H1 (cell line): Measurements from ENCODE around the gene ZSWIM7. TPM values are rescaled to one million over a fixed set of nuclear protein-coding genes. Genes with fewer than 3 reads are reported as not detected.

Source experiments
- CTCF ChIA-PET: fragments of 300-600 bp; sonication (Branson Sonifier 250); formaldehyde crosslinking; loops from one replicate; lab custom pipeline; 2021; ENCODE audit not compliant: partially characterized antibody; lab: Charles Lee
- POLR2A ChIA-PET: fragments of 300-600 bp; sonication (Branson Sonifier 250); formaldehyde crosslinking; loops from one replicate; lab custom pipeline; 2021; ENCODE audit warnings: inconsistent platforms; ENCODE audit not compliant: partially characterized antibody; lab: Charles Lee
- DNase-seq, 2 experiments: peaks; one replicate each; pipeline versions ENCODE4 v3.0.0 to v3.0.0-alpha.2; 2010 to 2022; ENCODE audit warnings: low spot score in 2 of 2, low read depth in 1 of 2, mixed read lengths in 1 of 2
- FAIRE-seq: peaks from 2 replicates; lab custom pipeline; 2011; peaks lifted over from hg19 to GRCh38; lab: Jason Lieb, UNC
- H2AFZ ChIP-seq: 2 replicates; pipeline ENCODE4 v1.8.1; 2012; ENCODE audit warnings: low read length, inconsistent platforms
- H2AK5ac ChIP-seq: 2 replicates; pipeline ENCODE4 v1.6.1; 2013; ENCODE audit warnings: low read depth, low read length
- H2BK120ac ChIP-seq: replicated peaks from 2 replicates; pipeline ENCODE3; 2013; ENCODE audit warnings: low read depth, low read length, inconsistent platforms
- H2BK12ac ChIP-seq: 2 replicates; pipeline ENCODE4 v1.6.1; 2013; ENCODE audit warnings: low read depth, low read length
- H2BK15ac ChIP-seq: 2 replicates; pipeline ENCODE4 v1.6.1; 2013; ENCODE audit warnings: low read length
- H2BK20ac ChIP-seq: 2 replicates; pipeline ENCODE4 v1.6.1; 2013; ENCODE audit warnings: low read length
- H2BK5ac ChIP-seq: 2 replicates; pipeline ENCODE4 v1.6.1; 2013; ENCODE audit warnings: low read depth, low read length
- H3K14ac ChIP-seq: 2 replicates; pipeline ENCODE4 v1.6.1; 2013; ENCODE audit warnings: inconsistent platforms; ENCODE audit not compliant: insufficient read length
- H3K18ac ChIP-seq: 2 replicates; pipeline ENCODE4 v1.6.1; 2013; ENCODE audit warnings: low read length; ENCODE audit errors: extremely low read depth
- H3K23ac ChIP-seq: 2 replicates; pipeline ENCODE4 v1.6.1; 2013; ENCODE audit warnings: inconsistent platforms; ENCODE audit not compliant: insufficient read length
- H3K23me2 ChIP-seq: 2 replicates; pipeline ENCODE4 v1.6.1; 2013; ENCODE audit warnings: low read depth, low read length
- H3K27ac ChIP-seq: 2 replicates; pipeline ENCODE4 v1.6.1; 2011; ENCODE audit warnings: low read depth, low read length, inconsistent platforms
- H3K27me3 ChIP-seq, 4 experiments: replicated peaks in 1 of 4; 1 replicate in 1 of 4; 2 replicates in 3 of 4; pipeline versions ENCODE4 v1.6.1 to v1.8.1; 2011 to 2013; ENCODE audit warnings: low read length in 3 of 4, mild to moderate bottlenecking in 3 of 4, inconsistent platforms in 2 of 4, mixed read lengths in 2 of 4, moderate library complexity in 1 of 4; ENCODE audit not compliant: control insufficient read depth in 3 of 4, insufficient read depth in 3 of 4; ENCODE audit errors: extremely low read depth in 1 of 4
- H3K36me3 ChIP-seq, 4 experiments: 2 replicates each; pipeline versions ENCODE4 v1.6.1 to v1.8.1; 2011 to 2013; ENCODE audit warnings: mild to moderate bottlenecking in 4 of 4, low read length in 3 of 4, moderate library complexity in 2 of 4, control low read depth in 1 of 4, inconsistent platforms in 1 of 4; ENCODE audit not compliant: insufficient read depth in 4 of 4, control insufficient read depth in 2 of 4
- H3K4ac ChIP-seq: replicated peaks from 2 replicates; pipeline ENCODE3; 2013; ENCODE audit warnings: low read length, low read depth, mixed read lengths, inconsistent platforms; ENCODE audit not compliant: insufficient read length
- H3K4me1 ChIP-seq, 4 experiments: replicated peaks in 1 of 4; 1 replicate in 1 of 4; 2 replicates in 3 of 4; pipeline versions ENCODE4 v1.6.1 to v1.8.1; 2011 to 2013; ENCODE audit warnings: low read length in 3 of 4, inconsistent platforms in 2 of 4, mixed read lengths in 1 of 4; ENCODE audit not compliant: insufficient read depth in 4 of 4, control insufficient read depth in 3 of 4
- H3K4me2 ChIP-seq, 2 experiments: 2 replicates each; pipeline versions ENCODE4 v1.6.1 to v1.8.1; 2011 to 2013; ENCODE audit warnings: low read depth in 2 of 2, low read length in 2 of 2, control low read depth in 1 of 2, inconsistent platforms in 1 of 2, mild to moderate bottlenecking in 1 of 2; ENCODE audit not compliant: insufficient read depth in 1 of 2
- H3K4me3 ChIP-seq, 4 experiments: fragments of 200-600, 300-600 bp in 1 of 4; sonication (generic), shearing (Covaris generic), sonication (Bioruptor Twin) in 1 of 4; 2 replicates each; pipeline versions ENCODE4 v1.5.1 to v1.8.1; 2011 to 2016; ENCODE audit warnings: low read length in 4 of 4, low read depth in 3 of 4, control low read depth in 2 of 4, inconsistent platforms in 2 of 4, mild to moderate bottlenecking in 2 of 4, mixed read lengths in 1 of 4, moderate library complexity in 1 of 4; ENCODE audit not compliant: insufficient read depth in 2 of 4; ENCODE audit errors: extremely low read depth in 1 of 4
- H3K56ac ChIP-seq: replicated peaks from 2 replicates; pipeline ENCODE3; 2013; ENCODE audit warnings: low read depth, mild to moderate bottlenecking, mixed read lengths, low read length, inconsistent platforms; ENCODE audit not compliant: insufficient read length
- H3K79me1 ChIP-seq: 2 replicates; pipeline ENCODE4 v1.6.1; 2013; ENCODE audit warnings: low read depth, low read length, control low read depth
- H3K79me2 ChIP-seq, 2 experiments: 2 replicates each; pipeline versions ENCODE4 v1.6.1 to v1.8.1; 2012 to 2013; ENCODE audit warnings: low read length in 2 of 2, mild to moderate bottlenecking in 2 of 2, inconsistent platforms in 1 of 2; ENCODE audit not compliant: insufficient read depth in 2 of 2, control insufficient read depth in 1 of 2
- H3K9ac ChIP-seq, 4 experiments: replicated peaks in 1 of 4; 1 replicate in 1 of 4; 2 replicates in 3 of 4; pipeline versions ENCODE4 v1.6.1 to v1.8.1; 2011 to 2013; ENCODE audit warnings: low read depth in 3 of 4, low read length in 3 of 4, control low read depth in 2 of 4, mild to moderate bottlenecking in 2 of 4, moderate library complexity in 2 of 4, inconsistent platforms in 1 of 4; ENCODE audit errors: extremely low read depth in 1 of 4
- H3K9me3 ChIP-seq, 2 experiments: 2 replicates each; pipeline versions ENCODE4 v1.6.1 to v1.8.1; 2012 to 2013; ENCODE audit warnings: mild to moderate bottlenecking in 2 of 2, moderate library complexity in 2 of 2, control low read depth in 1 of 2, inconsistent platforms in 1 of 2, low read depth in 1 of 2, low read length in 1 of 2, mixed read lengths in 1 of 2; ENCODE audit not compliant: insufficient read depth in 2 of 2
- H4K20me1 ChIP-seq, 2 experiments: replicated peaks in 1 of 2; 2 replicates each; pipeline versions ENCODE3 to v1.8.1; 2011 to 2013; ENCODE audit warnings: inconsistent platforms in 2 of 2, low read length in 2 of 2, mild to moderate bottlenecking in 1 of 2; ENCODE audit not compliant: insufficient read depth in 2 of 2, control insufficient read depth in 1 of 2
- H4K5ac ChIP-seq: 2 replicates; pipeline ENCODE4 v1.6.1; 2013; ENCODE audit warnings: low read length, low read depth, mixed read lengths, inconsistent platforms; ENCODE audit not compliant: insufficient read length
- H4K8ac ChIP-seq: 2 replicates; pipeline ENCODE4 v1.8.0; 2013; ENCODE audit warnings: mild to moderate bottlenecking, moderate library complexity, low read length, inconsistent platforms; ENCODE audit not compliant: insufficient read depth; ENCODE audit errors: extremely low read depth
- H4K91ac ChIP-seq: replicated peaks from 2 replicates; pipeline ENCODE3; 2013; ENCODE audit warnings: low read length, mixed read lengths, inconsistent platforms; ENCODE audit not compliant: insufficient read length
- CEBPB ChIP-seq: IDR thresholded peaks from 2 replicates; pipeline ENCODE4 v1.6.1; 2012; ENCODE audit warnings: low read depth, low read length
- WGBS, 2 experiments: shearing (Covaris generic) in 1 of 2; methylation state at CpG; one replicate each; pipeline versions ENCODE4 v1.1.6 to v1.1.7; 2013 to 2015; ENCODE audit warnings: low lambda C conversion rate in 2 of 2, mixed read lengths in 2 of 2, inconsistent platforms in 1 of 2, low coverage in 1 of 2, missing lambda C conversion rate in 1 of 2; ENCODE audit not compliant: insufficient replicate concordance in 2 of 2, insufficient coverage in 1 of 2, insufficient read length in 1 of 2; ENCODE audit errors: extremely low coverage in 1 of 2, missing lambda C conversion rate in 1 of 2; 5-methylcytosine and 5-hydroxymethylcytosine counted together
- polyA plus RNA-seq, 7 experiments: library from polyadenylated mRNA; depleted of rRNA in 3 of 7; stranded (reverse) in 5 of 7; unstranded in 2 of 7; fragments of >200 nt in 5 of 7; fragments of 200-250 nt in 2 of 7; gene quantifications; 1 replicate in 5 of 7; 2 replicates in 1 of 7; 4 replicates in 1 of 7; pipeline versions ENCODE4 v1.2.1 to v1.2.3, GENCODE V29; 2011 to 2013; ENCODE audit warnings: missing spikeins in 2 of 7, mixed read lengths in 2 of 7
- total RNA-seq: library from RNA; stranded (reverse); fragmentation: NEBNext Ultra II Directional; extraction: Animal tissue kit (Norgen Biotek cat#: 25700); gene quantifications from 2 replicates; pipeline ENCODE4 v1.2.1, GENCODE V29; 2021

ZSWIM7 gene
- total and polyA plus RNA-seq, 2 of the 8 experiments (the other 6 are each of a cell fraction or from before 2014, with no cell fraction given) = 39.3 to 57.7 TPM

GRCh38 chr17:15996322-15996721 is 3.2 kb downstream of the ZSWIM7 start:
- H3K27ac ChIP-seq = no peak overlapping the region
- H2BK12ac ChIP-seq = no peak overlapping the region
- peaks cover 0 to 5% (median 2%) of the 10 kb centered on the region in 4 experiments; a peak in 5 of 8 replicates for H3K36me3 ChIP-seq
- FAIRE-seq (no peak), DNase-seq (peak in 1 of 2 experiments; percentile 27)
- H4K5ac ChIP-seq = no peak overlapping the region
- no peaks in the 10 kb centered on the region for H3K9me3 ChIP-seq
- H2AK5ac ChIP-seq = no peak overlapping the region
- H3K9ac ChIP-seq = no peak overlapping the region
- H3K56ac ChIP-seq = no peak overlapping the region
- WGBS, 2 experiments = 72% methylated on average over 6 of the region's 6 CpGs; no CpG with 5 or more reads in 1 of the 2 experiments
- peaks cover 7 to 13% of the 10 kb centered on the region in 2 experiments for H3K79me2 ChIP-seq
- no peak overlapping the region for H2BK15ac ChIP-seq
- H3K4me2 ChIP-seq = no peak overlapping the region
- no peak overlapping the region for H2BK20ac ChIP-seq
- H2BK120ac ChIP-seq = no peak overlapping the region
- H4K91ac ChIP-seq = no peak overlapping the region
- CTCF ChIA-PET = interaction anchor here (1.5 to 4.6 kb wide), 4 partner anchors 31 to 146 kb away, joined by 5 to 38 read pairs (median 8); partner anchors contain the start of gene ADORA2B
- H4K20me1 ChIP-seq = peaks cover 4 to 5% of the 10 kb centered on the region in 2 experiments
- H4K8ac ChIP-seq = no peak overlapping the region
- no peak overlapping the region for H2BK5ac ChIP-seq
- no peak overlapping the region for H3K23ac ChIP-seq
- no peak overlapping the region for H3K18ac ChIP-seq
- H3K14ac ChIP-seq = no peak overlapping the region
- H3K23me2 ChIP-seq = peaks cover 4% of the 10 kb centered on the region
- no peaks in the 10 kb centered on the region for H3K27me3 ChIP-seq
- H2AFZ ChIP-seq = no peak overlapping the region
- peaks cover 0 to 6% (median 2%) of the 10 kb centered on the region in 4 experiments; a peak in 3 of 7 replicates for H3K4me1 ChIP-seq
- no peak overlapping the region for H3K4ac ChIP-seq
- peaks cover 8% of the 10 kb centered on the region for H3K79me1 ChIP-seq
- POLR2A ChIA-PET = interaction anchor here (0.7 to 4.5 kb wide), 4 partner anchors 23 to 54 kb away, joined by 3 to 41 read pairs (median 3); partner anchors contain the start of gene ADORA2B
- H3K4me3 ChIP-seq = no peak overlapping the region
- peak; percentile 93 for TF ChIP-seq CEBPB
